Vagina (tissue), 2 donors: ENCODE results near the gene SLC30A2.

Experiments
- POLR2A ChIP-seq, 2 donors: fragments of 450-650 bp; IDR thresholded peaks; one replicate each; pipeline ENCODE4 v1.6.1; 2017; ENCODE audit warnings: antibody characterized with exemption in 2 of 2, mild to moderate bottlenecking in 2 of 2, moderate library complexity in 2 of 2
- POLR2AphosphoS5 ChIP-seq, 2 donors: sonication (generic); formaldehyde crosslinking; IDR thresholded peaks; one replicate each; pipeline ENCODE4 v1.9.0; 2017; ENCODE audit warnings: antibody characterized with exemption in 2 of 2, mild to moderate bottlenecking in 2 of 2, low read depth in 1 of 2; ENCODE audit not compliant: insufficient read depth in 1 of 2
- TF ChIP-seq, protein P1 (sequence below), 3 experiments: fragments of 450-650 bp in 2 of 3; fragments of 200-600 bp in 1 of 3; sonication (generic) in 1 of 3; IDR thresholded peaks; one replicate each; pipeline ENCODE4 v1.5.1; 2017 to 2019; ENCODE audit warnings: antibody characterized with exemption in 3 of 3, mild to moderate bottlenecking in 2 of 3, moderate library complexity in 2 of 3

DNA sequence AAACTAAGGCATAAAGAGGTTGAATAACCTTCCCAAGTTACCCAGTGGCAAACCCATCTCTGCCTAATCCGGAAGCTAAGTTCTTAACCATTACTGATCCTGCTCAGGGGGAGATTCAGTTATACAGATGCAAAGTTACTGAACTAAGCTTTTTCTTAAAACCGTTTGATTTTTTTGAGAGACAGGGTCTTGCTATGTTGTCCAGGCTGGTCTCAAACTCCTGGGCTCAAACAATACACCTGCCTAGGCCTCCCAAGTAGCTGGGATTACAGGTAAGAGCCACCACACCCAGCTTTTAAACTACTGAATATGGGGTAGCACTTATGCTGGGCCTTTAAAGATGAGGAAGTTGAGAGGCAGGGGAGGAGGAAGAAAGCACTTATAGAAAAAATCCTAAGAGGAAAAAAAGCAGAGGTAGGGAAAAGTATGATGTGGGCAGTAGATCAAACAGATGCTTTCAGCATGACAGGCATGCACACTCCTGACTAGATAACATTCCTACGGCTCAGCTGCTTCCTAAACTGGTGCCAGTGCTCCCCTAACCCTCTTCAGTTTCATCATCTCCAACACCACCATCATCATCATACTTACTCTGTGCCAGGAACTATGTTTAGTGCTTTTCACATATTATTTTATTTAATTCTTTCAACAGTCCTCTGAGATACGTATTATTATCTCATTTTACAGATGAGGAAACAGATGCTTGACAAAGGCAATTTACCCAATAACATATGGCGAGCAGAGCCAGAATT lies 53.8 kb downstream of the SLC30A2 start:
- TF ChIP-seq, protein P1, sequence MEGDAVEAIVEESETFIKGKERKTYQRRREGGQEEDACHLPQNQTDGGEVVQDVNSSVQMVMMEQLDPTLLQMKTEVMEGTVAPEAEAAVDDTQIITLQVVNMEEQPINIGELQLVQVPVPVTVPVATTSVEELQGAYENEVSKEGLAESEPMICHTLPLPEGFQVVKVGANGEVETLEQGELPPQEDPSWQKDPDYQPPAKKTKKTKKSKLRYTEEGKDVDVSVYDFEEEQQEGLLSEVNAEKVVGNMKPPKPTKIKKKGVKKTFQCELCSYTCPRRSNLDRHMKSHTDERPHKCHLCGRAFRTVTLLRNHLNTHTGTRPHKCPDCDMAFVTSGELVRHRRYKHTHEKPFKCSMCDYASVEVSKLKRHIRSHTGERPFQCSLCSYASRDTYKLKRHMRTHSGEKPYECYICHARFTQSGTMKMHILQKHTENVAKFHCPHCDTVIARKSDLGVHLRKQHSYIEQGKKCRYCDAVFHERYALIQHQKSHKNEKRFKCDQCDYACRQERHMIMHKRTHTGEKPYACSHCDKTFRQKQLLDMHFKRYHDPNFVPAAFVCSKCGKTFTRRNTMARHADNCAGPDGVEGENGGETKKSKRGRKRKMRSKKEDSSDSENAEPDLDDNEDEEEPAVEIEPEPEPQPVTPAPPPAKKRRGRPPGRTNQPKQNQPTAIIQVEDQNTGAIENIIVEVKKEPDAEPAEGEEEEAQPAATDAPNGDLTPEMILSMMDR (IDR thresholded peaks at IDR 0.05): no peak
- TF ChIP-seq POLR2A (IDR thresholded peaks at IDR 0.05): no peak
- no peak for TF ChIP-seq POLR2AphosphoS5 (IDR thresholded peaks at IDR 0.05; ENCODE audit: insufficient read depth in 1 of 2, low read depth in 1 of 2)
